Vagina (tissue), 2 donors: ENCODE data around the gene EGLN2.

Experiments used
- CTCF ChIP-seq, 3 experiments: fragments of 450-650 bp in 2 of 3; fragments of 200-600 bp in 1 of 3; sonication (generic) in 1 of 3; IDR thresholded peaks; one replicate each; pipeline ENCODE4 v1.5.1; 2017 to 2019; ENCODE audit warnings: antibody characterized with exemption in 3 of 3, mild to moderate bottlenecking in 2 of 3, moderate library complexity in 2 of 3
- POLR2A ChIP-seq, 2 donors: fragments of 450-650 bp; IDR thresholded peaks; one replicate each; pipeline ENCODE4 v1.6.1; 2017; ENCODE audit warnings: antibody characterized with exemption in 2 of 2, mild to moderate bottlenecking in 2 of 2, moderate library complexity in 2 of 2
- POLR2AphosphoS5 ChIP-seq, 2 donors: sonication (generic); formaldehyde crosslinking; IDR thresholded peaks; one replicate each; pipeline ENCODE4 v1.9.0; 2017; ENCODE audit warnings: antibody characterized with exemption in 2 of 2, mild to moderate bottlenecking in 2 of 2, low read depth in 1 of 2; ENCODE audit not compliant: insufficient read depth in 1 of 2

DNA sequence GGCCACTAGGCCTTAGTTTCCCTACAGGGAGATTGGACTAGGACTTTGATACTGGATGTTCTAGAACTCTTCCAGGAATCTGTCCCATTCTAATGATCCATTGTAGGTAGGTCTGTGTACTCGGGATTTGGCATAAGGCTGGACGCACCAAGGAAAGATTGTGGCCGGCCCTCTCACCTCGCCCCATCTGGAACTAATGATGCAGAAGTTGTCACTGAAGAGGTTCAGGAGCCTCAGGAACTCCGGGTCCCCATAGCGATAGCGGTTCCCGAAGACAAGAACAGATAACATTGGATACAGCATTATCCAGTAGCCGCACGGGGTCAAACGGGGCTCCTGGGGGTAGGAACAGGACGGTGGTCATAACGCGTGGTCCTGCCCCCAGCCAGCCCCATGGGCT lies 11.2 kb downstream of the EGLN2 start:
- TF ChIP-seq CTCF (IDR thresholded peaks at IDR 0.05) (no peak), POLR2A (IDR thresholded peaks at IDR 0.05) (no peak), POLR2AphosphoS5 (IDR thresholded peaks at IDR 0.05; ENCODE audit: insufficient read depth in 1 of 2, low read depth in 1 of 2) (no peak)
